H1 (cell line): Measurements from ENCODE around the gene PC. TPM values are rescaled to one million over a fixed set of nuclear protein-coding genes. Genes with fewer than 3 reads are reported as not detected.

Experiments
- CTCF ChIA-PET: fragments of 300-600 bp; sonication (Branson Sonifier 250); formaldehyde crosslinking; loops from one replicate; lab custom pipeline; 2021; ENCODE audit not compliant: partially characterized antibody; lab: Charles Lee
- POLR2A ChIA-PET: fragments of 300-600 bp; sonication (Branson Sonifier 250); formaldehyde crosslinking; loops from one replicate; lab custom pipeline; 2021; ENCODE audit warnings: inconsistent platforms; ENCODE audit not compliant: partially characterized antibody; lab: Charles Lee
- DNase-seq, 2 experiments: peaks; one replicate each; pipeline versions ENCODE4 v3.0.0 to v3.0.0-alpha.2; 2010 to 2022; ENCODE audit warnings: low spot score in 2 of 2, low read depth in 1 of 2, mixed read lengths in 1 of 2
- FAIRE-seq: peaks from 2 replicates; lab custom pipeline; 2011; peaks lifted over from hg19 to GRCh38; lab: Jason Lieb, UNC
- H2AFZ ChIP-seq: 2 replicates; pipeline ENCODE4 v1.8.1; 2012; ENCODE audit warnings: low read length, inconsistent platforms
- H2AK5ac ChIP-seq: 2 replicates; pipeline ENCODE4 v1.6.1; 2013; ENCODE audit warnings: low read depth, low read length
- H2BK120ac ChIP-seq: replicated peaks from 2 replicates; pipeline ENCODE3; 2013; ENCODE audit warnings: low read depth, low read length, inconsistent platforms
- H2BK12ac ChIP-seq: 2 replicates; pipeline ENCODE4 v1.6.1; 2013; ENCODE audit warnings: low read depth, low read length
- H2BK15ac ChIP-seq: 2 replicates; pipeline ENCODE4 v1.6.1; 2013; ENCODE audit warnings: low read length
- H2BK20ac ChIP-seq: 2 replicates; pipeline ENCODE4 v1.6.1; 2013; ENCODE audit warnings: low read length
- H2BK5ac ChIP-seq: 2 replicates; pipeline ENCODE4 v1.6.1; 2013; ENCODE audit warnings: low read depth, low read length
- H3K14ac ChIP-seq: 2 replicates; pipeline ENCODE4 v1.6.1; 2013; ENCODE audit warnings: inconsistent platforms; ENCODE audit not compliant: insufficient read length
- H3K18ac ChIP-seq: 2 replicates; pipeline ENCODE4 v1.6.1; 2013; ENCODE audit warnings: low read length; ENCODE audit errors: extremely low read depth
- H3K23ac ChIP-seq: 2 replicates; pipeline ENCODE4 v1.6.1; 2013; ENCODE audit warnings: inconsistent platforms; ENCODE audit not compliant: insufficient read length
- H3K23me2 ChIP-seq: 2 replicates; pipeline ENCODE4 v1.6.1; 2013; ENCODE audit warnings: low read depth, low read length
- H3K27ac ChIP-seq: 2 replicates; pipeline ENCODE4 v1.6.1; 2011; ENCODE audit warnings: low read depth, low read length, inconsistent platforms
- H3K27me3 ChIP-seq, 4 experiments: replicated peaks in 1 of 4; 1 replicate in 1 of 4; 2 replicates in 3 of 4; pipeline versions ENCODE4 v1.6.1 to v1.8.1; 2011 to 2013; ENCODE audit warnings: low read length in 3 of 4, mild to moderate bottlenecking in 3 of 4, inconsistent platforms in 2 of 4, mixed read lengths in 2 of 4, moderate library complexity in 1 of 4; ENCODE audit not compliant: control insufficient read depth in 3 of 4, insufficient read depth in 3 of 4; ENCODE audit errors: extremely low read depth in 1 of 4
- H3K36me3 ChIP-seq, 4 experiments: 2 replicates each; pipeline versions ENCODE4 v1.6.1 to v1.8.1; 2011 to 2013; ENCODE audit warnings: mild to moderate bottlenecking in 4 of 4, low read length in 3 of 4, moderate library complexity in 2 of 4, control low read depth in 1 of 4, inconsistent platforms in 1 of 4; ENCODE audit not compliant: insufficient read depth in 4 of 4, control insufficient read depth in 2 of 4
- H3K4ac ChIP-seq: replicated peaks from 2 replicates; pipeline ENCODE3; 2013; ENCODE audit warnings: low read length, low read depth, mixed read lengths, inconsistent platforms; ENCODE audit not compliant: insufficient read length
- H3K4me1 ChIP-seq, 4 experiments: replicated peaks in 1 of 4; 1 replicate in 1 of 4; 2 replicates in 3 of 4; pipeline versions ENCODE4 v1.6.1 to v1.8.1; 2011 to 2013; ENCODE audit warnings: low read length in 3 of 4, inconsistent platforms in 2 of 4, mixed read lengths in 1 of 4; ENCODE audit not compliant: insufficient read depth in 4 of 4, control insufficient read depth in 3 of 4
- H3K4me2 ChIP-seq, 2 experiments: 2 replicates each; pipeline versions ENCODE4 v1.6.1 to v1.8.1; 2011 to 2013; ENCODE audit warnings: low read depth in 2 of 2, low read length in 2 of 2, control low read depth in 1 of 2, inconsistent platforms in 1 of 2, mild to moderate bottlenecking in 1 of 2; ENCODE audit not compliant: insufficient read depth in 1 of 2
- H3K4me3 ChIP-seq, 4 experiments: fragments of 200-600, 300-600 bp in 1 of 4; sonication (generic), shearing (Covaris generic), sonication (Bioruptor Twin) in 1 of 4; 2 replicates each; pipeline versions ENCODE4 v1.5.1 to v1.8.1; 2011 to 2016; ENCODE audit warnings: low read length in 4 of 4, low read depth in 3 of 4, control low read depth in 2 of 4, inconsistent platforms in 2 of 4, mild to moderate bottlenecking in 2 of 4, mixed read lengths in 1 of 4, moderate library complexity in 1 of 4; ENCODE audit not compliant: insufficient read depth in 2 of 4; ENCODE audit errors: extremely low read depth in 1 of 4
- H3K56ac ChIP-seq: replicated peaks from 2 replicates; pipeline ENCODE3; 2013; ENCODE audit warnings: low read depth, mild to moderate bottlenecking, mixed read lengths, low read length, inconsistent platforms; ENCODE audit not compliant: insufficient read length
- H3K79me1 ChIP-seq: 2 replicates; pipeline ENCODE4 v1.6.1; 2013; ENCODE audit warnings: low read depth, low read length, control low read depth
- H3K79me2 ChIP-seq, 2 experiments: 2 replicates each; pipeline versions ENCODE4 v1.6.1 to v1.8.1; 2012 to 2013; ENCODE audit warnings: low read length in 2 of 2, mild to moderate bottlenecking in 2 of 2, inconsistent platforms in 1 of 2; ENCODE audit not compliant: insufficient read depth in 2 of 2, control insufficient read depth in 1 of 2
- H3K9ac ChIP-seq, 4 experiments: replicated peaks in 1 of 4; 1 replicate in 1 of 4; 2 replicates in 3 of 4; pipeline versions ENCODE4 v1.6.1 to v1.8.1; 2011 to 2013; ENCODE audit warnings: low read depth in 3 of 4, low read length in 3 of 4, control low read depth in 2 of 4, mild to moderate bottlenecking in 2 of 4, moderate library complexity in 2 of 4, inconsistent platforms in 1 of 4; ENCODE audit errors: extremely low read depth in 1 of 4
- H3K9me3 ChIP-seq, 2 experiments: 2 replicates each; pipeline versions ENCODE4 v1.6.1 to v1.8.1; 2012 to 2013; ENCODE audit warnings: mild to moderate bottlenecking in 2 of 2, moderate library complexity in 2 of 2, control low read depth in 1 of 2, inconsistent platforms in 1 of 2, low read depth in 1 of 2, low read length in 1 of 2, mixed read lengths in 1 of 2; ENCODE audit not compliant: insufficient read depth in 2 of 2
- H4K20me1 ChIP-seq, 2 experiments: replicated peaks in 1 of 2; 2 replicates each; pipeline versions ENCODE3 to v1.8.1; 2011 to 2013; ENCODE audit warnings: inconsistent platforms in 2 of 2, low read length in 2 of 2, mild to moderate bottlenecking in 1 of 2; ENCODE audit not compliant: insufficient read depth in 2 of 2, control insufficient read depth in 1 of 2
- H4K5ac ChIP-seq: 2 replicates; pipeline ENCODE4 v1.6.1; 2013; ENCODE audit warnings: low read length, low read depth, mixed read lengths, inconsistent platforms; ENCODE audit not compliant: insufficient read length
- H4K8ac ChIP-seq: 2 replicates; pipeline ENCODE4 v1.8.0; 2013; ENCODE audit warnings: mild to moderate bottlenecking, moderate library complexity, low read length, inconsistent platforms; ENCODE audit not compliant: insufficient read depth; ENCODE audit errors: extremely low read depth
- H4K91ac ChIP-seq: replicated peaks from 2 replicates; pipeline ENCODE3; 2013; ENCODE audit warnings: low read length, mixed read lengths, inconsistent platforms; ENCODE audit not compliant: insufficient read length
- ASH2L ChIP-seq: fragments of 200-600, 300-600 bp; sonication (generic); IDR thresholded peaks from one replicate; pipeline ENCODE4 v1.7.1; 2017; ENCODE audit warnings: low read length
- ATF2 ChIP-seq: IDR thresholded peaks from 2 replicates; pipeline ENCODE4 v1.6.1; 2012; ENCODE audit warnings: low read length, inconsistent platforms
- BACH1 ChIP-seq: IDR thresholded peaks from 2 replicates; pipeline ENCODE4 v1.6.1; 2012; ENCODE audit warnings: low read length, improper control_type of control experiment
- CEBPB ChIP-seq: IDR thresholded peaks from 2 replicates; pipeline ENCODE4 v1.6.1; 2012; ENCODE audit warnings: low read depth, low read length
- EP300 ChIP-seq, 2 experiments: IDR thresholded peaks; 1 replicate in 1 of 2; 2 replicates in 1 of 2; pipeline ENCODE4 v1.6.1; 2011 to 2012; ENCODE audit warnings: low read depth in 2 of 2, low read length in 2 of 2, mild to moderate bottlenecking in 2 of 2, borderline replicate concordance in 1 of 2, inconsistent platforms in 1 of 2, moderate library complexity in 1 of 2
- JUN ChIP-seq: IDR thresholded peaks from 2 replicates; pipeline ENCODE4 v1.6.1; 2011; ENCODE audit warnings: low read depth, mild to moderate bottlenecking, improper control_type of control experiment, low read length
- POLR2AphosphoS5 ChIP-seq: IDR thresholded peaks from 2 replicates; pipeline ENCODE4 v1.6.1; 2011; ENCODE audit warnings: low read depth, low read length
- POU5F1 ChIP-seq: IDR thresholded peaks from 2 replicates; pipeline ENCODE4 v1.6.1; 2011; ENCODE audit warnings: low read depth, mild to moderate bottlenecking, low read length, moderate library complexity
- SIRT6 ChIP-seq: IDR thresholded peaks from one replicate; pipeline ENCODE4 v1.7.1; 2012; ENCODE audit warnings: low read length, inconsistent platforms
- SP2 ChIP-seq: IDR thresholded peaks from 2 replicates; pipeline ENCODE4 v1.6.1; 2012; ENCODE audit warnings: mild to moderate bottlenecking, low read length, inconsistent platforms
- SUZ12 ChIP-seq: fragments of 200-600 bp; sonication (generic); IDR thresholded peaks from 2 replicates; pipeline ENCODE4 v1.6.1; 2012; ENCODE audit warnings: mild to moderate bottlenecking, inconsistent platforms, low read length, moderate library complexity, mixed read lengths
- TAF1 ChIP-seq: IDR thresholded peaks from 2 replicates; pipeline ENCODE4 v1.6.1; 2011; ENCODE audit warnings: mild to moderate bottlenecking, low read depth, low read length
- TAF7 ChIP-seq: optimal IDR thresholded peaks from 2 replicates; pipeline ENCODE3; 2011; ENCODE audit warnings: low read depth, mild to moderate bottlenecking, inconsistent platforms, low read length, moderate library complexity, borderline replicate concordance
- TBP ChIP-seq: IDR thresholded peaks from 2 replicates; pipeline ENCODE4 v1.6.1; 2011; ENCODE audit warnings: low read depth, low read length, improper control_type of control experiment
- WGBS, 2 experiments: shearing (Covaris generic) in 1 of 2; methylation state at CpG; one replicate each; pipeline versions ENCODE4 v1.1.6 to v1.1.7; 2013 to 2015; ENCODE audit warnings: low lambda C conversion rate in 2 of 2, mixed read lengths in 2 of 2, inconsistent platforms in 1 of 2, low coverage in 1 of 2, missing lambda C conversion rate in 1 of 2; ENCODE audit not compliant: insufficient replicate concordance in 2 of 2, insufficient coverage in 1 of 2, insufficient read length in 1 of 2; ENCODE audit errors: extremely low coverage in 1 of 2, missing lambda C conversion rate in 1 of 2; 5-methylcytosine and 5-hydroxymethylcytosine counted together
- polyA plus RNA-seq, 7 experiments: library from polyadenylated mRNA; depleted of rRNA in 3 of 7; stranded (reverse) in 5 of 7; unstranded in 2 of 7; fragments of >200 nt in 5 of 7; fragments of 200-250 nt in 2 of 7; gene quantifications; 1 replicate in 5 of 7; 2 replicates in 1 of 7; 4 replicates in 1 of 7; pipeline versions ENCODE4 v1.2.1 to v1.2.3, GENCODE V29; 2011 to 2013; ENCODE audit warnings: missing spikeins in 2 of 7, mixed read lengths in 2 of 7
- total RNA-seq: library from RNA; stranded (reverse); fragmentation: NEBNext Ultra II Directional; extraction: Animal tissue kit (Norgen Biotek cat#: 25700); gene quantifications from 2 replicates; pipeline ENCODE4 v1.2.1, GENCODE V29; 2021

The PC gene
- total and polyA plus RNA-seq, 2 of the 8 experiments (the other 6 are each of a cell fraction or from before 2014, with no cell fraction given) = 11.5 to 27.5 TPM

- no peak overlapping the region for H3K14ac ChIP-seq
- WGBS, 2 experiments = 69% methylated on average over 1 of the region's 1 CpG; no CpG with 5 or more reads in 1 of the 2 experiments
- H4K91ac ChIP-seq = no peak overlapping the region
- H3K4me1 ChIP-seq = peaks cover 2 to 10% (median 5%) of the 10 kb centered on the region in 4 experiments; a peak in 6 of 7 replicates
- no peak overlapping the region for H4K8ac ChIP-seq
- no peak overlapping the region for H3K23ac ChIP-seq
- DNase-seq (no peak), FAIRE-seq (no peak)
- H3K4me2 ChIP-seq = no peak overlapping the region
- H4K5ac ChIP-seq = no peak overlapping the region
- H3K23me2 ChIP-seq = no peaks in the 10 kb centered on the region; the same call in 1 of the 2 replicates
- H3K27ac ChIP-seq = no peak overlapping the region
- no peak overlapping the region for H2BK120ac ChIP-seq
- no peak overlapping the region for H2AK5ac ChIP-seq
- no peaks in the 10 kb centered on the region for H3K79me2 ChIP-seq
- no peak overlapping the region for H3K4ac ChIP-seq
- no peak overlapping the region for H2BK5ac ChIP-seq
- no peak overlapping the region for H3K9ac ChIP-seq
- H2AFZ ChIP-seq = no peak overlapping the region
- no peak overlapping the region for H3K4me3 ChIP-seq
- no peaks in the 10 kb centered on the region for H3K9me3 ChIP-seq
- peaks cover 0 to 9% (median 3%) of the 10 kb centered on the region in 4 experiments; a peak in 4 of 8 replicates for H3K36me3 ChIP-seq
- H4K20me1 ChIP-seq = no peaks in the 10 kb centered on the region
- H3K18ac ChIP-seq = no peak overlapping the region
- H2BK20ac ChIP-seq = no peak overlapping the region
- ChIA-PET POLR2A (interaction anchor here (1.5 kb wide), 1 partner anchor 92 kb away, joined by 3 read pairs; no protein-coding TSS in a partner anchor), CTCF (interaction anchor here (0.7 kb wide), 1 partner anchor 18 kb away, joined by 3 read pairs; no protein-coding TSS in a partner anchor)
- H2BK12ac ChIP-seq = no peak overlapping the region
- no peaks in the 10 kb centered on the region for H3K27me3 ChIP-seq
- no peak overlapping the region for H3K56ac ChIP-seq
- H3K79me1 ChIP-seq = no peaks in the 10 kb centered on the region
- no peak overlapping the region for H2BK15ac ChIP-seq
- TF ChIP-seq POU5F1 (no peak), EP300 (IDR thresholded peaks at IDR 0.05; ENCODE audit: borderline replicate concordance in 1 of 2, low read depth in 2 of 2, low read length in 2 of 2) (no peak), POLR2AphosphoS5 (no peak), BACH1 (no peak), SIRT6 (no peak), JUN (no peak), CEBPB (no peak), TAF1 (no peak), ATF2 (no peak), SP2 (no peak), TAF7 (no peak), TBP (no peak), SUZ12 (no peak), ASH2L (no peak)
Observed at GRCh38 chr11:66815646-66816045, 142.5 kb downstream of the PC start.
